Mesendoderm (in vitro differentiated cells): ENCODE measurements around the gene CREB5.
A peak's percentile ranks its signal among the peaks of the same experiment; 100 is the strongest.

Experiments
- DNase-seq: peaks from one replicate; pipeline ENCODE4 v3.0.0; 2013
- H2AK5ac ChIP-seq: 2 replicates; pipeline ENCODE4 v1.6.1; 2013; ENCODE audit warnings: low read length, inconsistent platforms
- H2BK120ac ChIP-seq: 2 replicates; pipeline ENCODE4 v1.6.1; 2013; ENCODE audit warnings: low read depth, mild to moderate bottlenecking, low read length, moderate library complexity, mixed read lengths
- H2BK15ac ChIP-seq: replicated peaks from 2 replicates; pipeline ENCODE4 v1.6.1; 2013; ENCODE audit warnings: low read depth, mild to moderate bottlenecking, moderate library complexity
- H2BK5ac ChIP-seq: 2 replicates; pipeline ENCODE4 v1.6.1; 2013; ENCODE audit warnings: low read length, inconsistent platforms
- H3K18ac ChIP-seq: 2 replicates; pipeline ENCODE4 v1.6.1; 2013; ENCODE audit warnings: mild to moderate bottlenecking, low read length, mixed read lengths
- H3K23ac ChIP-seq: one replicate; pipeline ENCODE4 v1.6.1; 2013; ENCODE audit warnings: low read length
- H3K27ac ChIP-seq: 2 replicates; pipeline ENCODE4 v1.5.1; 2013; ENCODE audit warnings: low read depth, mild to moderate bottlenecking, inconsistent platforms, low read length, moderate library complexity
- H3K27me3 ChIP-seq: 2 replicates; pipeline ENCODE4 v1.6.1; 2013; ENCODE audit warnings: low read length, control low read depth, mild to moderate bottlenecking, inconsistent platforms; ENCODE audit not compliant: insufficient read depth, poor library complexity
- H3K36me3 ChIP-seq: 2 replicates; pipeline ENCODE4 v1.6.1; 2013; ENCODE audit warnings: low read length, inconsistent platforms; ENCODE audit not compliant: control insufficient read depth, insufficient read depth
- H3K4ac ChIP-seq: one replicate; pipeline ENCODE4 v1.6.1; 2013; ENCODE audit warnings: low read depth, mild to moderate bottlenecking, low read length, moderate library complexity
- H3K4me1 ChIP-seq: 2 replicates; pipeline ENCODE4 v1.6.1; 2013; ENCODE audit warnings: low read depth, low read length, inconsistent platforms; ENCODE audit not compliant: control insufficient read depth
- H3K4me2 ChIP-seq: 2 replicates; pipeline ENCODE4 v1.6.1; 2013; ENCODE audit warnings: low read length
- H3K4me3 ChIP-seq: 2 replicates; pipeline ENCODE4 v1.5.1; 2013; ENCODE audit warnings: mild to moderate bottlenecking, low read length
- H3K56ac ChIP-seq: one replicate; pipeline ENCODE4 v1.6.1; 2013; ENCODE audit warnings: low read length
- H3K79me1 ChIP-seq: 2 replicates; pipeline ENCODE4 v1.6.1; 2013; ENCODE audit warnings: low read length, inconsistent platforms
- H3K79me2 ChIP-seq: 2 replicates; pipeline ENCODE4 v1.6.1; 2013; ENCODE audit warnings: mild to moderate bottlenecking, low read length; ENCODE audit not compliant: control insufficient read depth, insufficient read depth
- H3K9ac ChIP-seq: 2 replicates; pipeline ENCODE4 v1.6.1; 2013; ENCODE audit warnings: low read length, inconsistent platforms
- H4K5ac ChIP-seq: one replicate; pipeline ENCODE4 v1.6.1; 2013; ENCODE audit warnings: low read length
- H4K8ac ChIP-seq: one replicate; pipeline ENCODE4 v1.6.1; 2013; ENCODE audit warnings: low read depth, mild to moderate bottlenecking, control low read depth, low read length, moderate library complexity
- WGBS: extraction: QIAGEN DNeasy Blood & Tissue Kit; methylation state at CpG from one replicate; pipeline ENCODE4 v1.1.7; 2013; ENCODE audit warnings: low lambda C conversion rate, missing lambda C conversion rate; ENCODE audit not compliant: insufficient coverage; ENCODE audit errors: extremely low coverage; 5-methylcytosine and 5-hydroxymethylcytosine counted together

Gene CREB5

GRCh38 chr7:28469562-28469961 lies 57.2 kb downstream of the CREB5 start:
- no peak overlapping the region for H3K4me3 ChIP-seq
- no peak overlapping the region for H2BK120ac ChIP-seq
- no peak overlapping the region for H2AK5ac ChIP-seq
- no peak overlapping the region for H4K5ac ChIP-seq
- no peak overlapping the region for H4K8ac ChIP-seq
- H3K79me2 ChIP-seq: no peaks in the 10 kb centered on the region
- H3K4ac ChIP-seq: no peak overlapping the region
- H3K36me3 ChIP-seq: no peaks in the 10 kb centered on the region
- H2BK5ac ChIP-seq: no peak overlapping the region
- H3K27ac ChIP-seq: no peak overlapping the region
- no peak overlapping the region for H3K18ac ChIP-seq
- H3K56ac ChIP-seq: no peak overlapping the region
- DNase-seq: no peak
- H3K4me1 ChIP-seq: no peaks in the 10 kb centered on the region
- no peak overlapping the region for H2BK15ac ChIP-seq
- H3K4me2 ChIP-seq: no peak overlapping the region
- H3K27me3 ChIP-seq: no peaks in the 10 kb centered on the region
- H3K79me1 ChIP-seq: no peaks in the 10 kb centered on the region
- H3K23ac ChIP-seq: no peak overlapping the region
- no peak overlapping the region for H3K9ac ChIP-seq

GRCh38 chr7:28470344-28470743 lies 58.0 kb downstream of the CREB5 start:
- whole genome bisulfite sequencing: no CpG with 5 or more reads among the region's 1 CpG
- Histone ChIP-seq H3K79me2 (no peaks in the 10 kb centered on the region), H3K27ac (no peak overlapping the region), H3K79me1 (no peaks in the 10 kb centered on the region), H3K23ac (no peak overlapping the region), H3K36me3 (no peaks in the 10 kb centered on the region), H2BK15ac (no peak overlapping the region), H4K8ac (no peak overlapping the region), H2BK5ac (no peak overlapping the region), H3K18ac (no peak overlapping the region), H3K56ac (no peak overlapping the region), H3K27me3 (no peaks in the 10 kb centered on the region), H3K4ac (no peak overlapping the region), H3K4me3 (no peak overlapping the region), H4K5ac (no peak overlapping the region), H2AK5ac (no peak overlapping the region), H3K4me1 (no peaks in the 10 kb centered on the region), H3K9ac (no peak overlapping the region), H3K4me2 (no peak overlapping the region), H2BK120ac (no peak overlapping the region)
- no peak for DNase-seq

DNA sequence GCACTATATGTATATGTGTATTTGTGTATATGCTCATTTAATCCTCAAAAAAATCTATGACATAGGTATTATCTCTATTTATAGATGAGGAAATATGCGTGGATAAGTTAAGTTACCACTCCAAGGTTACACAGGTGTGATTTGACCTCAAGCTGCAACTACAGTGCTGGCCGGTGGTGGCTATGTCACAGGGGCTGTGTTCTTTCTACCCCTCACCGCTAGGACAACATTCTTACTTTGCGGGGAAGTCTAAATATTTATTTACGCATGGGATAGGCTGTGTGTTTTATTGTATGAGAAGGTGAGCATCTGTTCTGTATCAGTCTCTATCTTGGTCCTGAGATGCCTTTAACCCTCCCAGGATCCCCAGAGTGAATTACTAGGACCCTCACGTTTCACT lies 60.0 kb downstream of the CREB5 start:
- no peak overlapping the region for H4K8ac ChIP-seq
- no peak overlapping the region for H3K23ac ChIP-seq
- no peaks in the 10 kb centered on the region for H3K36me3 ChIP-seq
- H3K27ac ChIP-seq: no peak overlapping the region
- no peak overlapping the region for H2AK5ac ChIP-seq
- H2BK5ac ChIP-seq: no peak overlapping the region
- H4K5ac ChIP-seq: no peak overlapping the region
- no peak overlapping the region for H3K4me3 ChIP-seq
- no peak overlapping the region for H3K9ac ChIP-seq
- H3K18ac ChIP-seq: no peak overlapping the region
- no peak for DNase-seq
- no peaks in the 10 kb centered on the region for H3K79me2 ChIP-seq
- no CpG with 5 or more reads among the region's 6 CpGs for WGBS
- H3K4me1 ChIP-seq: no peaks in the 10 kb centered on the region
- no peak overlapping the region for H3K4me2 ChIP-seq
- no peak overlapping the region for H2BK15ac ChIP-seq
- no peaks in the 10 kb centered on the region for H3K79me1 ChIP-seq
- no peak overlapping the region for H3K4ac ChIP-seq
- H3K56ac ChIP-seq: no peak overlapping the region
- H3K27me3 ChIP-seq: no peaks in the 10 kb centered on the region
- no peak overlapping the region for H2BK120ac ChIP-seq

DNA sequence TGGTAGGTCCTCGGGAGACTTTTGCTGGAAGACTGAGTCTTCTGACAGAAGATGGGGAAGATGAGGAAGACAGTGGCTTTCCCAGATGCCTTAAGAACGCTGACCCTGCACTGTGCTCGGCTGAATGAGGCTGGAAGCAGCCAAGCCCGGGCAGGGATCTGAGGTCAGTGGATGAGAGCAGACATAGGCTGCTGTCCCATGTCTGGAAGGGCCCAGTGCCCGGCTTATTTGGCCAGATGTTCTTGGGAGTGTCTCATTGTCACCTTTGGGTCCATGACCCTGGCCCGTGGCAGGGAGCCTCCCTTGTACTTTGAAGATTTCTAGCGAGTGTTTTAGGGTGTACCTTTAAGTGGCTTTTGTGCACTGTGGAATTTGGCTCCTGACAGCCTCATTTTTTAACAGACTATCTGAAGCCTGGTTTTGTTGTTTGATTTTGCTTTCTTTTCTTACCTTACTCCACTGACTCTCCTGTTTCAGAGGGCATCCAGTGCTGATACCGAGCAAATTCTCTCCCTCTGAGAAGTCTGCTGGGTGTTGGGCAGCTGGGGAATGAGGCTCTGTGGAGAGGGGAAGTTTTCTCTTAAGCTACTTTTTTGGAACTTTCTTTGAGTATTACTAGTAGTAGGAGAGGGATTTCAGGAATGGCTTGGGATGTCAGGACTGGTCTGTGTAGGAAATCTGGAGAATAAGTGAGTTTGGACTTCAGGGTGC lies 61.4 kb downstream of the CREB5 start:
- no peak overlapping the region for H3K4me3 ChIP-seq

GRCh38 chr7:28474282-28474638 lies 61.9 kb downstream of the CREB5 start:
- H3K23ac ChIP-seq: no peak overlapping the region
- no peak overlapping the region for H3K4ac ChIP-seq
- H3K18ac ChIP-seq: no peak overlapping the region
- H2BK5ac ChIP-seq: no peak overlapping the region
- no CpG with 5 or more reads among the region's 8 CpGs for WGBS
- H3K4me2 ChIP-seq: no peak overlapping the region
- H4K5ac ChIP-seq: no peak overlapping the region
- no peaks in the 10 kb centered on the region for H3K36me3 ChIP-seq
- no peaks in the 10 kb centered on the region for H3K79me2 ChIP-seq
- H2BK120ac ChIP-seq: no peak overlapping the region
- H3K9ac ChIP-seq: no peak overlapping the region
- no peaks in the 10 kb centered on the region for H3K27me3 ChIP-seq
- H3K56ac ChIP-seq: no peak overlapping the region
- H3K79me1 ChIP-seq: no peaks in the 10 kb centered on the region
- H4K8ac ChIP-seq: peak overlapping the region; percentile 76
- H2AK5ac ChIP-seq: no peak overlapping the region
- no peaks in the 10 kb centered on the region for H3K4me1 ChIP-seq
- H3K4me3 ChIP-seq: no peak overlapping the region
- no peak overlapping the region for H2BK15ac ChIP-seq
- no peak overlapping the region for H3K27ac ChIP-seq
- DNase-seq: no peak

More for the DNA sequence above, 61.4 kb downstream of the CREB5 start:
- Histone ChIP-seq H3K4me2 (no peak overlapping the region), H3K27ac (no peak overlapping the region), H4K8ac (no peak overlapping the region), H2BK5ac (no peak overlapping the region), H3K4ac (no peak overlapping the region), H3K79me2 (no peaks in the 10 kb centered on the region), H3K36me3 (no peaks in the 10 kb centered on the region), H3K9ac (no peak overlapping the region), H3K23ac (no peak overlapping the region), H2BK120ac (no peak overlapping the region), H3K79me1 (no peaks in the 10 kb centered on the region), H3K56ac (no peak overlapping the region), H3K18ac (no peak overlapping the region), H3K4me1 (no peaks in the 10 kb centered on the region), H3K27me3 (no peaks in the 10 kb centered on the region), H4K5ac (no peak overlapping the region), H2AK5ac (no peak overlapping the region), H2BK15ac (no peak overlapping the region)
- no peak for DNase-seq
- no CpG with 5 or more reads among the region's 8 CpGs for WGBS

DNA sequence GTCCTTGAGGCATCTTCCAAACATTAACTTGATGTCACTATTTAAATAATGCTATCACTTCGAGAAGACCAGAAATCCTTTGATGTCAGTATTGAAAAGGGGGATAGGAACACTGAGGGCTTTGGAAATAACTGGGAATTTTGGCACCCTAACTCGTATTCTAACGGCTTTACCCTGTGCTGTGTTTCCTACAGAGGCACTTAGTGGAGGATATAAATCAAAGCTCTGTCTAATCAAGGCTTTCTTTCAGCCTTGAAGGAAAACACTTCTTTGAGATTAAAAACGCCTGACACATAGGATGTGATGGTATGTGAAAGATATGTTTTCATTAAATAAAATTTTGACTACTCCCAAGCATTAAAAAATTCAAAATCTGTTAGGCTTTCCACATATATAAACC lies 62.3 kb downstream of the CREB5 start:
- Histone ChIP-seq H3K36me3 (no peaks in the 10 kb centered on the region), H3K18ac (no peak overlapping the region), H3K79me2 (no peaks in the 10 kb centered on the region), H4K8ac (peak overlapping the region; percentile 76), H3K4me2 (no peak overlapping the region), H3K27ac (no peak overlapping the region), H3K27me3 (no peaks in the 10 kb centered on the region), H3K4me1 (no peaks in the 10 kb centered on the region), H3K9ac (no peak overlapping the region), H2BK120ac (no peak overlapping the region), H2BK5ac (no peak overlapping the region), H3K4me3 (no peak overlapping the region), H3K23ac (no peak overlapping the region), H4K5ac (no peak overlapping the region), H2BK15ac (no peak overlapping the region), H3K79me1 (no peaks in the 10 kb centered on the region), H3K56ac (no peak overlapping the region), H2AK5ac (no peak overlapping the region), H3K4ac (no peak overlapping the region)
- WGBS: no CpG with 5 or more reads among the region's 4 CpGs
- DNase-seq: no peak
